Sigmoid colon (tissue), 7 donors: Measurements from ENCODE around the gene ZNF490. TPM values are rescaled to one million over a fixed set of nuclear protein-coding genes. Genes with fewer than 3 reads are reported as not detected.
A peak's percentile ranks its signal among the peaks of the same experiment; 100 is the strongest.

ENCODE experiments used
- DNase-seq: peaks from one replicate; pipeline ENCODE4 v3.0.0-alpha.2; 2019
- H3K27ac ChIP-seq, 4 donors: fragments of 200-600 bp; sonication (generic); one replicate each; pipeline ENCODE4 v1.5.1; 2016 to 2019; ENCODE audit warnings: mild to moderate bottlenecking in 1 of 4
- H3K27me3 ChIP-seq, 3 donors: fragments of 200-600 bp; sonication (generic); one replicate each; pipeline ENCODE4 v1.5.1; 2019; ENCODE audit warnings: mild to moderate bottlenecking in 1 of 3
- H3K36me3 ChIP-seq, 4 donors: fragments of 200-600 bp; sonication (generic); one replicate each; pipeline ENCODE4 v1.5.1; 2016 to 2019
- H3K4me1 ChIP-seq, 4 donors: fragments of 200-600 bp; sonication (generic); one replicate each; pipeline ENCODE4 v1.5.1; 2017 to 2019
- H3K4me3 ChIP-seq, 4 donors: fragments of 200-600 bp; sonication (generic); one replicate each; pipeline ENCODE4 v1.5.1; 2017 to 2019; ENCODE audit warnings: mild to moderate bottlenecking in 2 of 4, moderate library complexity in 1 of 4
- H3K9me3 ChIP-seq, 4 donors: fragments of 200-600 bp in 3 of 4; sonication (generic) in 3 of 4; one replicate each; pipeline versions ENCODE4 v1.5.1 to v1.6.1; 2013 to 2019
- CTCF ChIP-seq, 4 experiments: fragments of 450-650 bp in 3 of 4; fragments of 200-600 bp in 1 of 4; IDR thresholded peaks; one replicate each; pipeline ENCODE4 v1.5.1; 2016 to 2019; ENCODE audit warnings: antibody characterized with exemption in 4 of 4, mild to moderate bottlenecking in 3 of 4, moderate library complexity in 2 of 4
- EP300 ChIP-seq, 4 donors: sonication (generic); formaldehyde crosslinking; IDR thresholded peaks; one replicate each; pipeline ENCODE4 v1.6.1; 2017; ENCODE audit warnings: antibody characterized with exemption in 4 of 4
- POLR2A ChIP-seq, 2 donors: fragments of 450-650 bp; IDR thresholded peaks; one replicate each; pipeline ENCODE4 v1.6.1; 2016; ENCODE audit warnings: antibody characterized with exemption in 2 of 2, mild to moderate bottlenecking in 2 of 2, moderate library complexity in 2 of 2
- POLR2AphosphoS5 ChIP-seq, 4 donors: sonication (generic); formaldehyde crosslinking; IDR thresholded peaks; one replicate each; pipeline ENCODE4 v1.6.1; 2017; ENCODE audit warnings: antibody characterized with exemption in 4 of 4
- WGBS, 2 donors: extraction: QIAGEN DNeasy Blood & Tissue Kit; methylation state at CpG; one replicate each; pipeline ENCODE4 v1.1.7; 2013; 5-methylcytosine and 5-hydroxymethylcytosine counted together
- intact Hi-C: fragments of 100-400 bp; cut with DNase I; formaldehyde crosslinking; loops from one replicate; pipeline ENCODE4 v1.15.1; 2023
- polyA plus RNA-seq, 3 donors: library from polyadenylated mRNA; stranded (reverse); fragments of 200-250 nt; gene quantifications; one replicate each; pipeline ENCODE4 v1.2.3, GENCODE V29; 2013
- total RNA-seq, 4 donors: library from RNA; depleted of rRNA; stranded (reverse); fragments of >200 nt; gene quantifications; one replicate each; pipeline ENCODE4 v1.1.0, GENCODE V29; 2016
- donor health status: healthy with polysubstance abuse.
- donor health status: Bipolar disorder and iron deficiency.
- donor health status: healthy.

Gene ZNF490
- 1 to 10 TPM; 4.3 to 7.8 (median 5.5) TPM for total RNA-seq
- polyA plus RNA-seq, result 1 to 10 TPM in 2 of 3 donors, not detected in 1; 1.6 to 2.2 TPM

DNA sequence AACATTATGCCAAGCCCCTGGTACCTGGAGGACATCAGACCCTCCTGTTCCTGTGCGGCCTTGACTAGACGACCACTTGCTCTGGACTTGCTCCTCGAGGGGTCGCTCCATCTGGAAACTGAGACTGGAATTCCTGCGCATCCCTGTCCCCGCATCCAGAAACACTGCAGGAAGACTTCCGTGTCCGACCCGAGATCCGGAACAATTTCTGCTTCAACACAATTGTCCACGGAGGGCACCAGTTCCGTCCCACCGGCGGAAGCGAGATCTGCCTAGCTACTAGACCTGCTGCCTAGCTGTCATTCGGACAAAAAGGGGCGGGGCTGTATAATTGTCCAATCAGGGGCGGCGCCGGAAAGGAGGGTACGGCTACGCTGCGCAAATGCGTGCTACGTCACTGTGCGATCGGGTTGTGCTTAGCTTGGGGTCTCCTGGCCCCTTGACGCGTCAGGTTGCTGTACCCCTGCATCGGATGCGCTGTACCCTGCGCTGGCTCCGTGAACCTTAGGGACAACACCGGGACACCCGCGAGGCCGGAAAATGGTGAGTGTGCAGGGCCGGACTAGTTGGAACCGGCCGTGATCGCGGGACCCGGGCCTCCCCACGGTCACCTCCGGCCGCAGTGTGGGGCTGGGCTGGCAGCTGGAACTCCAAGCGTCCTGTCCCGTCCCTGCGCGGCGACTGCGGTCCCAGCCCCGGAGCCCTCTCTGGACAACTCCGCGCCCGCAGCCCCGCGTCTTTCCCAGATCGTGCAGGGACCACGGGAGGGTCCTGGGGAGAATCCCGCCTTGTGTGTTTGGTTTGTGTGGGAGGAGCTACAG lies at the start of gene ZNF490, which contains the start of gene ZNF791:
ZNF490 (minus strand) TSS at position 274 of the 821 bp plus-strand sequence; CDS start at position 141, 133 bp downstream.
ZNF791 (plus strand) TSS at position 381 of the 821 bp plus-strand sequence; CDS start at position 541, 160 bp downstream.
- peak; percentile 99 for DNase-seq
- H3K36me3 ChIP-seq, result peaks cover 0 to 53% (median 0%) of the 10 kb centered on the region in 4 donors
- WGBS, 2 donors, result 0% methylated on average over 61 of the region's 61 CpGs
- H3K9me3 ChIP-seq, result no peaks in the 10 kb centered on the region
- H3K4me1 ChIP-seq, result peaks cover 0 to 39% (median 33%) of the 10 kb centered on the region in 4 donors
- H3K4me3 ChIP-seq, result peak within 1 kb of the TSS; percentile 77 to 99 (median 88)
- H3K27me3 ChIP-seq, result no peaks in the 10 kb centered on the region
- intact Hi-C loops, result loop anchor here (2.0 to 5.0 kb wide), 2 partner anchors 57 to 58 kb away; partner anchors contain the start of genes MAN2B1 and WDR83
- peak within 1 kb of the TSS; percentile 95 to 100 (median 98) for H3K27ac ChIP-seq
- TF ChIP-seq CTCF (IDR thresholded peaks at IDR 0.05), result no peak
- peak; percentile 95 to 99 (median 97) for TF ChIP-seq POLR2AphosphoS5 (IDR thresholded peaks at IDR 0.05)
- TF ChIP-seq POLR2A (IDR thresholded peaks at IDR 0.05), result peak; percentile 88 to 93
- no peak for TF ChIP-seq EP300 (IDR thresholded peaks at IDR 0.05)

DNA sequence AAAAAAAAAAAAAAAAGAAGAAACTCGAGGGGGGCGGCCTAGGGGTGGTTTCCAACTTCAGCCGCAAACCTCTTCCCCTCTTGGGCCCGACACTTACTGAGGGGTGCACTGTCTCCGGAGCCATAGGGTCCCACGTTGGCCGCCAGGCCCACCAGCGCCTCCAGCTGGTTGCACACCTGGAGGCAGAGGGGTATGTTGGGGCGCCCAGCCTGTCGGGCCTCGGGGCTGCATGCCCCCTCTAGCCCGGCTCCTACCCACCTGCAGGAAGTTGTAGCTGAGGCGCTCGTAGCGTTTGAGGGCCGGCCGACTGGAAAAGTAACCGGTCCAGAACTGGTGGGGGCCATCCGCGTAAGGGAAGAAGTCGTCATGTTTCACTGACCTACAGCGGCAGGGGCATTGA lies 47.4 kb upstream of the ZNF490 start:
- intact Hi-C loops, result no loop called here
- 98% methylated on average over 22 of the region's 22 CpGs for WGBS, 2 donors
- no peaks in the 10 kb centered on the region for H3K4me1 ChIP-seq
- no peaks in the 10 kb centered on the region for H3K27me3 ChIP-seq
- peaks cover 8 to 76% (median 21%) of the 10 kb centered on the region in 4 donors for H3K36me3 ChIP-seq
- no peak overlapping the region for H3K27ac ChIP-seq
- no peaks in the 10 kb centered on the region for H3K9me3 ChIP-seq
- TF ChIP-seq CTCF (IDR thresholded peaks at IDR 0.05), result no peak
- TF ChIP-seq POLR2A (IDR thresholded peaks at IDR 0.05), result no peak
- TF ChIP-seq EP300 (IDR thresholded peaks at IDR 0.05), result no peak
- no peak for TF ChIP-seq POLR2AphosphoS5 (IDR thresholded peaks at IDR 0.05)
- no peak overlapping the region for H3K4me3 ChIP-seq
- DNase-seq, result no peak

DNA sequence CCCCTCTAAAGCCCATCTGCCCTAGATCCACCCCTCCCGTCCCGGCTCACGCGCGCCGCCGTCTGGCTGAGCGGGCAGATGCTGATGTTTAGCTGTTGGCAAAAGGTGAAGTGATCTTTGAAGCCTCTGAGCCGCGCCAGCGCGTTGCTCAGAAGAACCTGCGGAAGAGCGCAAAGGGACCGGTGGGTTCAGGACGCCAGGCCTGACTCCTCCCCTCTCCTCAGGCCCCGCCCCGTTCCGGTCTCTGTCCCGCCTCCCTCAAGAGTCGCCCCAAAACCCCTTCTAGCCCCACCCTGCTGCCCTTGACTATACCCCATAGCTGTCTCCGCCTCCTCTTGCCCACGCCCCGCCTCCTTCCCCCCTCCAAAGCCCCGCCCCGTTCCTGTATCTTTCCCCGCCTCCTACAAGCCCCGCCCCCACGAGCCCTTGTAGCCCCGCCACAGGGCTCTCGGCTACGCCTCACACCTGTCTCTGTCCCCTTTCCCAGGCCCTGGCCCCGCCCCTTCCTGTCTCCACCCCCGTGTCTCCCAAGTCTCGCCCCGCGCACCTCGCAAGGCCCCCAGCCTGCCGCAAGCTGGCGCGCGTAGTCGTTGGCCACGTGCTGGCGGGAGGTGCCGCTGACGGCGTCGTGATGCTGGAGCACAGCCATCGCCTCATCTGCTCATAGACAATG lies 46.4 kb upstream of the ZNF490 start:
- Histone ChIP-seq H3K36me3 (peaks cover 8 to 66% (median 18%) of the 10 kb centered on the region in 4 donors), H3K4me3 (no peak overlapping the region), H3K9me3 (no peaks in the 10 kb centered on the region), H3K4me1 (no peaks in the 10 kb centered on the region), H3K27me3 (no peaks in the 10 kb centered on the region), H3K27ac (no peak overlapping the region)
- no peak for TF ChIP-seq POLR2A (IDR thresholded peaks at IDR 0.05)
- no peak for TF ChIP-seq POLR2AphosphoS5 (IDR thresholded peaks at IDR 0.05)
- no peak for TF ChIP-seq CTCF (IDR thresholded peaks at IDR 0.05)
- intact Hi-C loops, result no loop called here
- DNase-seq, result no peak
- whole genome bisulfite sequencing, 2 donors, result 87 to 94% methylated on average over 50 of the region's 50 CpGs

DNA sequence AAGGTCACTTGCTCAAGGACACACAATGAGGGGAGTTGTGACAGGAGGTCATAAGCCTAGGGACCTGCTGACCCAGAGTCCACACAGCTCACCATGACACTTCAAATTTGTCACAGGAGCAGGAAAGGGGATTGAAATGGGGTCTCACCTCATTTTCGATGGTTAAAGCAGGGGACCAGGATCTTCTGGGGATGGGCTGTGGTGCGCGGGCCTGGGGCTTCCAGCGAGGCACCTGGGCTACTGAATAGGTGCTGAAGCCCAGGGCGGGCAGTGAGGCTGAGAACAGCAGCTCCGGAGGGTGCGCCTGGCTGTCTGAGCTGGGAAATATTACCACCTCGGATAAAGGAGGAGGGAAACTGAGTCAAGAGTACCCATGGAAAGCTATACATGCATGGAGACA lies 44.9 kb upstream of the ZNF490 start:
- TF ChIP-seq POLR2A (IDR thresholded peaks at IDR 0.05), result no peak
- TF ChIP-seq EP300 (IDR thresholded peaks at IDR 0.05), result no peak
- TF ChIP-seq CTCF (IDR thresholded peaks at IDR 0.05), result no peak
- TF ChIP-seq POLR2AphosphoS5 (IDR thresholded peaks at IDR 0.05), result no peak
- no peak for DNase-seq
- Histone ChIP-seq H3K4me3 (no peak overlapping the region), H3K9me3 (no peaks in the 10 kb centered on the region), H3K36me3 (peaks cover 0 to 52% (median 17%) of the 10 kb centered on the region in 4 donors), H3K27ac (no peak overlapping the region), H3K27me3 (no peaks in the 10 kb centered on the region), H3K4me1 (no peaks in the 10 kb centered on the region)
- intact Hi-C loops, result no loop called here
- 95 to 98% methylated on average over 8 of the region's 8 CpGs for WGBS, 2 donors
